SK-N-SH treated with all-trans-retinoic acid at 6 μM for 48 hours (cell line): Measurements from ENCODE around the gene LMNA.

Experiments used
- ATAC-seq: fragments of 200-7000 bp; cut with Tn5 transposase; 3 replicates; pipeline ENCODE4 v1.9.1; 2020; ENCODE audit warnings: mild to moderate bottlenecking, moderate library complexity
- ARNTL ChIP-seq: fragments of 450-650 bp; formaldehyde crosslinking; IDR thresholded peaks from 2 replicates; pipeline ENCODE4 v1.5.0; 2020; ENCODE audit warnings: low read depth, mild to moderate bottlenecking, moderate library complexity, borderline replicate concordance
- BACH2 ChIP-seq: fragments of 250-450 bp; sonication (Bioruptor Pico); IDR thresholded peaks from 2 replicates; pipeline ENCODE4 v1.9.0; 2021; ENCODE audit warnings: mild to moderate bottlenecking, borderline replicate concordance
- CSDC2 ChIP-seq: fragments of 250-450 bp; sonication (Bioruptor Pico); IDR thresholded peaks from 2 replicates; pipeline ENCODE4 v1.5.0; 2020; ENCODE audit warnings: mild to moderate bottlenecking, moderate library complexity
- CSRNP3 ChIP-seq: fragments of 250-450 bp; sonication (Bioruptor Pico); IDR thresholded peaks from 2 replicates; pipeline ENCODE4 v1.5.1; 2021; ENCODE audit warnings: mild to moderate bottlenecking, moderate library complexity
- ESRRG ChIP-seq: fragments of 250-450 bp; sonication (Bioruptor Pico); IDR thresholded peaks from 2 replicates; pipeline ENCODE4 v1.6.1; 2021; ENCODE audit warnings: mild to moderate bottlenecking
- ISL1 ChIP-seq: fragments of 250-450 bp; sonication (Bioruptor Pico); IDR thresholded peaks from 2 replicates; pipeline ENCODE4 v2.1.2; 2022; ENCODE audit warnings: mild to moderate bottlenecking, moderate library complexity
- OSR1 ChIP-seq: fragments of 250-450 bp; sonication (Bioruptor Pico); IDR thresholded peaks from 2 replicates; pipeline ENCODE4 v1.8.0; 2022; ENCODE audit warnings: moderate library complexity, mild to moderate bottlenecking, inconsistent platforms
- POU6F1 ChIP-seq: fragments of 250-450 bp; sonication (Bioruptor Pico); IDR thresholded peaks from 2 replicates; pipeline ENCODE4 v1.8.0; 2021; ENCODE audit warnings: low read depth, mild to moderate bottlenecking, moderate library complexity, borderline replicate concordance
- PPARA ChIP-seq: fragments of 250-450 bp; sonication (Bioruptor Pico); IDR thresholded peaks from 2 replicates; pipeline ENCODE4 v1.5.0; 2020; ENCODE audit warnings: mild to moderate bottlenecking, borderline replicate concordance
- RARB ChIP-seq: fragments of 250-450 bp; sonication (Bioruptor Pico); IDR thresholded peaks from 2 replicates; pipeline ENCODE4 v1.8.0; 2021; ENCODE audit warnings: mild to moderate bottlenecking, moderate library complexity
- SNAI2 ChIP-seq: fragments of 250-450 bp; sonication (Bioruptor Pico); IDR thresholded peaks from 2 replicates; pipeline ENCODE4 v1.5.0; 2020; ENCODE audit warnings: mild to moderate bottlenecking, moderate library complexity
- TCF4 ChIP-seq: fragments of 250-450 bp; sonication (Bioruptor Pico); IDR thresholded peaks from 2 replicates; pipeline ENCODE4 v1.8.0; 2021; ENCODE audit warnings: mild to moderate bottlenecking, moderate library complexity, borderline replicate concordance
- TOX ChIP-seq: fragments of 250-450 bp; sonication (Bioruptor Pico); IDR thresholded peaks from 2 replicates; pipeline ENCODE4 v1.8.0; 2021; ENCODE audit warnings: mild to moderate bottlenecking, moderate library complexity, borderline replicate concordance
- TSHZ2 ChIP-seq: fragments of 250-450 bp; sonication (Bioruptor Pico); IDR thresholded peaks from 2 replicates; pipeline ENCODE4 v1.5.0; 2020; ENCODE audit warnings: mild to moderate bottlenecking, moderate library complexity
- ZC3H10 ChIP-seq: fragments of 250-450 bp; sonication (Bioruptor Pico); IDR thresholded peaks from 2 replicates; pipeline ENCODE4 v1.5.1; 2021; ENCODE audit warnings: mild to moderate bottlenecking, moderate library complexity
- ZFP3 ChIP-seq: fragments of 250-450 bp; sonication (Bioruptor Pico); IDR thresholded peaks from 2 replicates; pipeline ENCODE4 v1.5.0; 2020; ENCODE audit warnings: mild to moderate bottlenecking, moderate library complexity
- ZFP30 ChIP-seq: fragments of 450-650 bp; formaldehyde crosslinking; IDR thresholded peaks from 2 replicates; pipeline ENCODE4 v1.5.0; 2022; ENCODE audit warnings: mild to moderate bottlenecking, moderate library complexity
- ZNF565 ChIP-seq: fragments of 450-650 bp; formaldehyde crosslinking; conservative IDR thresholded peaks from 2 replicates; pipeline ENCODE4 v1.5.0; 2020; ENCODE audit warnings: low read depth, mild to moderate bottlenecking, moderate library complexity
- ZNF70 ChIP-seq: fragments of 450-650 bp; formaldehyde crosslinking; IDR thresholded peaks from 2 replicates; pipeline ENCODE4 v1.5.0; 2020; ENCODE audit warnings: mild to moderate bottlenecking, moderate library complexity

LMNA gene

GRCh38 chr1:156098784-156099183, 15.7 kb upstream of the LMNA start:
- no peak for ATAC-seq
- no peak for TF ChIP-seq TOX (CRISPR knock-in tag)
- TF ChIP-seq ARNTL (CRISPR knock-in tag) = no peak
- TF ChIP-seq ZFP30 (CRISPR knock-in tag) = no peak
- no peak for TF ChIP-seq ZC3H10
- TF ChIP-seq TSHZ2 (CRISPR knock-in tag) = no peak
- TF ChIP-seq CSRNP3 = no peak
- TF ChIP-seq RARB (CRISPR knock-in tag) = no peak
- TF ChIP-seq BACH2 (CRISPR knock-in tag) = no peak

GRCh38 chr1:156099282-156099681, 15.2 kb upstream of the LMNA start:
- no peak for TF ChIP-seq BACH2 (CRISPR knock-in tag)
- no peak for TF ChIP-seq SNAI2
- TF ChIP-seq CSRNP3 = no peak
- no peak for TF ChIP-seq OSR1 (CRISPR knock-in tag)
- no peak for TF ChIP-seq ESRRG
- no peak for TF ChIP-seq ISL1 (CRISPR knock-in tag)
- no peak for TF ChIP-seq ZFP30 (CRISPR knock-in tag)
- no peak for TF ChIP-seq TSHZ2 (CRISPR knock-in tag)
- no peak for TF ChIP-seq ARNTL (CRISPR knock-in tag)
- TF ChIP-seq TOX (CRISPR knock-in tag) = no peak
- TF ChIP-seq ZFP3 (CRISPR knock-in tag) = no peak
- TF ChIP-seq PPARA = no peak
- TF ChIP-seq ZNF565 (CRISPR knock-in tag) = no peak
- TF ChIP-seq TCF4 (CRISPR knock-in tag) = no peak

GRCh38 chr1:156100205-156100995, 14.1 kb upstream of the LMNA start:
- no peak for TF ChIP-seq TCF4 (CRISPR knock-in tag)
- TF ChIP-seq ZNF565 (CRISPR knock-in tag) = no peak
- ATAC-seq = no peak

More at GRCh38 chr1:156099282-156099681, 15.2 kb upstream of the LMNA start:
- ATAC-seq = no peak

GRCh38 chr1:156101880-156102279, 12.6 kb upstream of the LMNA start:
- ATAC-seq = no peak
- no peak for TF ChIP-seq RARB (CRISPR knock-in tag)
- no peak for TF ChIP-seq TSHZ2 (CRISPR knock-in tag)
- TF ChIP-seq POU6F1 (CRISPR knock-in tag) = no peak
- no peak for TF ChIP-seq CSDC2 (CRISPR knock-in tag)
- no peak for TF ChIP-seq ISL1 (CRISPR knock-in tag)
- no peak for TF ChIP-seq ESRRG
- no peak for TF ChIP-seq BACH2 (CRISPR knock-in tag)
- TF ChIP-seq SNAI2 = no peak
- TF ChIP-seq ZNF70 = no peak
